Measurements from ENCODE around the gene PRSS33. TPM values are rescaled to one million over a fixed set of nuclear protein-coding genes. Genes with fewer than 3 reads are reported as not detected.

The PRSS33 gene, protein sequence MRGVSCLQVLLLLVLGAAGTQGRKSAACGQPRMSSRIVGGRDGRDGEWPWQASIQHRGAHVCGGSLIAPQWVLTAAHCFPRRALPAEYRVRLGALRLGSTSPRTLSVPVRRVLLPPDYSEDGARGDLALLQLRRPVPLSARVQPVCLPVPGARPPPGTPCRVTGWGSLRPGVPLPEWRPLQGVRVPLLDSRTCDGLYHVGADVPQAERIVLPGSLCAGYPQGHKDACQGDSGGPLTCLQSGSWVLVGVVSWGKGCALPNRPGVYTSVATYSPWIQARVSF
- under 1 TPM in 3 of 4 donors, not detected in 1; 0.18 to 0.80 (median 0.20) TPM for polyA plus RNA-seq (ENCODE audit: insufficient read length in 4 of 4)

DNA sequence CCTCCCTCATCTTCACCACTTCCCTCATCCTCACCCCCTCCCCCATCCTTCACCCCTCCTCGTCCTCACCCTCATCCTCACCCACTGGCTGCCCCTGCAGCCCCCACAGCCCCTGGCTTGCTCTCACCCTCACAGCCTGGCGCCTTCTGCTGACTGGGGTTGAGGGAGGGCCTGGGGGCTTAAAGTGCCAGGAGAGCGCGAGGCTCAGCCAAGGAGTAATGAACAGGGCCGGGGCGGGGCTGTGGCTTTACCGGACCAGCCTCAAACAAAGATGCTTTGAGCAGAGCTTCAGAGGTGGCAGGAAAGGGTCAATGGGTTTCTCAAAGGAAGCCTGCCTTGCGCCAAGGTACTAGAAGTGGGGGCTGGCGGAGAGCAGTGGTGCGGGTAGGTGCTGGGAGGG lies at the start of gene PRSS33:
Gene PRSS33 (minus strand): TSS at position 155 of the 400 bp plus-strand sequence. CDS start 1,013 bp downstream, outside the sequence.
- no peak for DNase-seq (ENCODE audit: low read depth in 4 of 4, low spot score in 3 of 4)

DNA sequence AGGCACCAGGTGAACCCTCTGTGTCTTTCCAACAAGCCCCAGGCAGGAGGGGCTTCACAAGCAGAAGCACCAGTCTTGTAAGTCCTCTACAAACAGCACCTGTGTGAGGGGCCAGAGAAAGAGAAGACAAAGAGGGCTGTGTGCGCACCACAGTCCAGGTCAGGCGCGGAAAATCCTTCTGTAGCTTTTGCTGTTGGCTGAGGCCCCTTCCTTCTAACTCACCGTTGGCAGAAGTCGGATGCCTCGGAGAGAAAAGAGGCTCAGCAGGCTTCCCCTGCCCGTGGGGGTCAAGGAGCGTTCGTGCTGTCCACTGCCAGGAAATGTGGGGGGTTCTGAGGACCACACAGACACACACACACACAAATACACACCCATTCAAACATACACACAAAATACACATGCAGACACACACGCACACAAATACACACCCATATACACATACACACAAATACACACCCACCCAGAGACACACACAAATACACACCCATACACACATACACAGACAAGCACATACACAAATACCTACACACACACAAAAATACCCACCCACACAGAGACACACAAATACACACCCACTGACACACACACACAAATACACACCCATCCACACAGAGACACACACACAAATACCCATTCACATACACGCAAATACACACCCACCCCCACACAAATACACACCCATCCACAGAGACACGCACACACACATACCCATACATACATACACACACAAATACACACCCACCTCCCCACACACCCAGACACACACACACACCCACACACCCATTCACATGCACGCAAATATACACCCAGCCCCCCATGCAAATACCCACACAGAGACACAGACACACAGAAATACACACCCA lies 49.5 kb upstream of the PRSS33 start:
- no peak for DNase-seq (ENCODE audit: low read depth in 4 of 4, low spot score in 3 of 4)

DNA sequence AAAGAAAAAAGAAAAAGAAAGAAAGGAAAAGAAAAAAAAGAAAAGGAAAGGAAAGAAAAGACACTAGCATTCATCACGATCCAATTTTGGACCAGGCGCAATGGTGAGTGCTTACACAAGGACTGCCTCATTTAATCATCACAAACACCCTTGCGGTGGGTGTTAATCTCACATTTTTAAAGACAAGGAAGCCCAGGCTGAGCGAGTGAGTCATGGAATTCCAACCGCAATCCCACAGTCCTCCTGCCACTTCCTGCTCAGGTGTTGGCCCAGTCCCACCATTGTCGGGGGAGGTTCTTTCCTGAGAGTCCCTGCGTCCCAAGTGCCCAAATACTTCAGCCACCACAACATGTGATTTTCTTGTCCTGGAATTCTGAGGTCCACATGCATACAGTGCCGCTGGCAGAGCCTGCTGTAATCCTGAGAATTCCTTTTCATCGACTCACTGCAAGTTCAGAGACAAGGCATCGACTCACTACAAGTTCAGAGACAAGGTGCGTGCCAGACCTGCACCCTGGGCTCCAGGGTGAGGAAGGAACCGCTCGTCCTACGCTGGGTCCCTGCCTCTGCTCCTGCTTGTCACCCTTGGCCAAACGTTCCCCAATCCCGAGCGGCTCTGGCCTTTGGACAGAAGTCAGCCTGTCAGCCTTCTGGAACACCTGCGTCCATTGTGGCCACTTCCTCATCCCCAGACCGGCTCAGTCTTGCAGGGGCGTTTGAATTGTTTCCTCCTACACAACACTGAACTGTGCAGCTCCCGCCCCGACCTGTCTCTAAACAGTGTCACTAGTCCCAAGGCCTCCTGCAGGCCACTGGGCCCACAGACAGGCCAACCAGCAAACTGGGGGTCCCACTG lies 48.5 kb upstream of the PRSS33 start:
- DNase-seq (ENCODE audit: low read depth in 4 of 4, low spot score in 3 of 4): no peak

DNA sequence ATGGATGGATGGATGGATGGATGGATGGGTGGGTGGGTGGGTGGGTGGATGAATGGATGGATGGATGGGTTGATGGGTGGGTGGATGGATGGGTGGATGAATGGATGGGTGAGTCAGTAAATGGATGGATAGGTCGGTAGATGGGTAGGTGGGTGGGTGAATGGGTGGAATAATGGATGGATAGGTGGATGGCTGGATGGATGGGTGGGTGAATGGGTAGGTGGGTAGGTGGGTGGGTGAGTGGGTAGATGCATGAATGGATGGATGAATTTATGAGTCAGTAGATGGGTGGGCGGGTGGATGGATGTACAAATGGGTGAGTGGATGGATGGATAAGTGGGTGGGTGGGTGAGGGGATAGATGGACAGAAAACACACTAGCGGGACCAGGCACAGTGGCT lies 47.6 kb upstream of the PRSS33 start:
- DNase-seq (ENCODE audit: low read depth in 4 of 4, low spot score in 3 of 4): no peak

DNA sequence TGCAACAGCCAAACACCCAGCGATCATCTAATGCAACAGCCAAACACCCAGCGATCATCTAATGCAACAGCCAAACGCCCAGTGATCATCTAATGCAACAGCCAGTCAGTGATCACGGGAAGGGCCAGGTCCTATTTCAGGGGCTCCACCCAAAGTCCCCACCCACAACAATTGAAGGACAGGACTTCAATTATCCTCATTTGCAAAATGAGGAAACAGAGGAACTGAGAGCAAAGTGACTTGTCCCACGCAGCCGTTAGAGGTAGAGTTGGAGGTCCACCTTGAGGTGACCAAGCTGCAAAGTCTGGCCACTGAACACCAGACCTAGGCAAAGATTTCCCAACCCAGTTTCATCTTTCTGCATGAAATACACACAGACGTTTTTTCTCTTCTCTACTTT lies 46.4 kb upstream of the PRSS33 start:
- DNase-seq (ENCODE audit: low read depth in 4 of 4, low spot score in 3 of 4): no peak

DNA sequence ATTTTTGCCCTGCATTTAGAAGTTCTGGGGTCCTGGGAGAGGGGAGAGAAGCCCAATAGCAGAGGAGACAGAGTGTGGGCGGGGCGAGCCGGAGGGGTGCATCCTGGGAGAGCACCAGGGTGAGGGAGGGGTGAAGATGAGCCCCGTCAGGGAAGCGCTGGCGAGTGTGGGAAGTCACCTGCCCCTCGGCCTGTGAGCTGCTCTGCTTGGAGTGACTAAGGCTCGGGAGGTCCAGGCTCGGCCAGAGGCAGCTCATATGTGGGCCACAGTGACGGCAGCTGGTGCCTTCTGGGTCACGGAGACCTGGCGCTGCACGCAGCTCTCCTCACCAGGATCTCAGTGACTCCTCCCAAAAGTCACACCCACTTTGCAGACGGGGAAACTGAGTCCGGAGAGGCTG lies 43.8 kb upstream of the PRSS33 start:
- no peak for DNase-seq (ENCODE audit: low read depth in 4 of 4, low spot score in 3 of 4)

DNA sequence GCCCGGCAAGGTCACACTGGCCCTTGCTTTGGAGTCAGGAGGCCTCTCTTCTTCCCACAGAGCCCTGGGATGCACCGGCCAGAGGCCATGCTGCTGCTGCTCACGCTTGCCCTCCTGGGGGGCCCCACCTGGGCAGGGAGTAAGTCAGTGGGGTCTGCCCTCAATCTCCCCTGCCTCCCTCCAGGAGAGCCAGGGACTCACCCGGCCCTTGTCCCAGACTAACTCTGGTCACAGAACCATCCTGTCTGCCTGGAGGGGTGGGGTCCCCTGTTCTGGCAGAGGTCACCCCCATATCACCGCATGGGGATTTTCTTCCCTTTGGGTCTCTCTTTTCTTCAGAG lies 43.0 kb upstream of the PRSS33 start:
- no peak for DNase-seq (ENCODE audit: low read depth in 4 of 4, low spot score in 3 of 4)

DNA sequence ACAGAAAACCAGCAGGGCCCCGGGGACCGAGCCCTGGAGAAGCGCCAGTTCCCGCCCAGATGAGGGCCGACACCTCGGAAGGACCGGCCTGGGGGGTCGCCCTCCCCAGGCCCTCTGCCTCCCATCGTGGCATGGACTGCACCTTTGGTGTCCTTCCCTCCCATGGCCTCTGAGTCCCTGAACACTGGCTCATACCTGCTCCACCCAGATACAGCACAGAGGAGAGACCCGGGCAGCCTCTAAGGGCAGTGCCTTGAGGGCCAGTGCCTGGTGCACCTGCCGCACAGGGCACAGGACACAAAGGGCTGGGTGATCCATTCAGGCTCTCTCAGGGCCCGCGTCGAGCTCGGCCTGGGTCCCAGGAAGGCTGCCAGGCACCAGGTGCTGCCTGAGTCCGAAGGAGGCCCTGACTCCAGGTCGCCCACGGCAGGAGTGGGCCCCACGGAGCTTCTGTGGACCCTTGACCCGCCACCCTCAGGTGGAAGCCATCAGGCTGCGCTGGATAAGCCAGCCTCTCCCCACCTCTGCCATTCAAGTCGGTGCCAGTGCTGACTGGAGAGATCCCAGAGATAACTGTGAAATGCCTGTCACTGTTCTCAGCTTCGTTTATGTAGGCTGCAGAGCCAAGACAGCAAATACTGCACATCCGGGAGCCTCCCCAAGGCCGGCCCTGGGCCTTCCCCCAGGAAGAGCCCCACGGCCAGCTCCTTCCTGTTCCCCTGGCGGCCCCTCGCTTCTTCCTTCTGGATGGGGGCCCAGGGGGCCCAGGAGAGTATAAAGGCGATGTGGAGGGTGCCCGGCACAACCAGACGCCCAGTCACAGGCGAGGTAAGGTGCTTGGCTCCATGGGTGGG lies 42.4 kb upstream of the PRSS33 start, which contains the start of gene ZG16B:
Gene ZG16B (plus strand): TSS at position 803 of the 854 bp plus-strand sequence. CDS start 139 bp downstream, outside the sequence.
- DNase-seq (ENCODE audit: low read depth in 4 of 4, low spot score in 3 of 4): no peak

DNA sequence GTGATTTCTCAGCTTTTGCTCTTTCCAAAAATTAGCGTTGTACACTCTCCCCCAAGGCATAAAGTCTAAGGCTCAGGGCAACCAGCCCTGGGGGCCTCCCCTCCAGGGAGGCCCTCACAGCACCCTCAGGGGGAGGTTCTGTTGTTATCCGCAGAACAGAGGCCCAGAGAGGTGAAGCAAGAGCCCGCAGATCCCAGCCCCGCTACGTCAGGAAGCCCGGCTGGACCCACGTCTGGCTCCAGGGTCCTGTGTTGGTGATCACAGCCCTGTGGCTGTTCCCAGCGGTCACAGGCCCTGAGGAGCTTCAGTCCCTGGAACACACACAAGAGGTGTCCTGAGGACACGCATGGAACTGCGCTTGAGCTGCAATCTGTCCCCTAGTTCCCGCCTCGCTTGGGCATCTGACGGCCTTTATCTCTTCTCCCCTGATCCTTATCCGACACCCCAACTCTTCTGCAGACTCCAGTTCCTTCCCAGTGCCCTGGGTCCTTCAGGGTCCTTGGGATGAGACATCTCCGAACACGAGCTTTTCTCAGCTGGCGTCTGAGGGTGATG lies 41.6 kb upstream of the PRSS33 start:
- no peak for DNase-seq (ENCODE audit: low read depth in 4 of 4, low spot score in 3 of 4)

DNA sequence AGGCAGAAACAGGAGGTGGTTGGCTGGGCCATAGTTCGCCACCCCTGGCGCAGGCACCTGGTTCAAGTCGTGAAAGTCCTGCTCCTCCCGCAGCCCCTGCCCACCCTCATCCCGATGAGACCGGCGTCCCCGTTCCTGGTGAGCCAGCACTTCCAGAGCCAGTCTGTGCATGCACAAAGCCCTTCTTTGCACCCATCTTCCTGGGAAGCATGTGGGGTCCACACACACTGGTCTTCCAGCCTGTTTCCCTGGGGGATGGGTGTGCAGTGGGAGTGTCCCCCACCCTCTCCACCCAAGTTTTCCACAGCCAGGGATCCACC lies 41.1 kb upstream of the PRSS33 start:
- no peak for DNase-seq (ENCODE audit: low read depth in 4 of 4, low spot score in 3 of 4)

DNA sequence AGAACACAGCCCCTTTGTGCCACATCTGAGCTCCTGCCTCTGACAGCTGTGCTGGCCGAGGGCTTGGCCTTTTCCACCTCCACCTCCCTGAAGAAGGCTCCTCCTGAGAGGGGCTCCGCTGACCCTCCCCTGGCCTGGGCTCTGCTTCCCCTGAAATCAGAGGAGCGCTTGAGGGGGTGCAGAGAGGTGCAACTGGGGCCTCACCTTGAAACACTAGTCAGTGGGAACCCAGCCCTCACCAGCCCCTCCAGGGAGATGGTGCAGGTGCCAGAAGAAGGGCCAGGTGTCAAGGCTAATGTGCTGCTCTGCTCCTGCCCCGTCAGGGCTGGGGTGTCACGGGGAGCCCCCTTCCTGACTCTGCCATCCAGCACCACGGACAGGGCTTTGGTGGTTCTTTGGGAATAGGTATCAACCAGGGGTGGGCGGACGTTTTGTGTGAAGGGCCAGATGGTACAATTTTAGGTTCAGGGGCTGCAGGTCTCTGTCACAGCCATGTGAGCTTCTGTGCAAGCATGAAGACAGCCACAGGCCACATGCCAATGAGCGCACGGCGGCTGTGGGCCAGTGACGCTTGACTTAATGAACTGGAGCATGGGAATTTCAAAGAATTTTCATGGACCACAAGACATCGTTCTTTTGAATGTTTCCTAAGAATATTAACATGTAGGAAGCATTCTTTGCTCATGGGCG lies 40.6 kb upstream of the PRSS33 start:
- DNase-seq (ENCODE audit: low read depth in 4 of 4, low spot score in 3 of 4): no peak

DNA sequence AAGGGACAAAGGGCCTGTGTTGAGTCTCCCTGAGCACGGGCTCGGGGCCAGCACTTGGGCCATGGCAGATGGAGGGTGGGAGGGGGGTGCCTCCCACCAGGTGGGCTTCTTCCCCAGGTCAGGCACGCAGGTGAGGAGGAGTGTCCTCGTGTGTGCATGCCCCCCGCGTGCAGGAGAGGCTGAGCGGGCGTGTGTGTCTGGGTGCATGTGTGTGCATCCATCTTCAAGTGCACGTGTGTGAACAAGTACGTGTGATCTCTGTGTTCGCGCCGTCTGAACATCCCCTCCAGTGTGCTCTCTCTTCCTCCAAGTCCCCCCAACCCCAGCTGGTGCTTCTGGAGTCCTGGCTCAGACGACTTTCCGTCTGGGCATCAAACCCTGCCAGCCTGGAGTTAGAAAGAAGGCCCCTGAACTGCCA lies 40.0 kb upstream of the PRSS33 start:
- DNase-seq (ENCODE audit: low read depth in 4 of 4, low spot score in 3 of 4): no peak

DNA sequence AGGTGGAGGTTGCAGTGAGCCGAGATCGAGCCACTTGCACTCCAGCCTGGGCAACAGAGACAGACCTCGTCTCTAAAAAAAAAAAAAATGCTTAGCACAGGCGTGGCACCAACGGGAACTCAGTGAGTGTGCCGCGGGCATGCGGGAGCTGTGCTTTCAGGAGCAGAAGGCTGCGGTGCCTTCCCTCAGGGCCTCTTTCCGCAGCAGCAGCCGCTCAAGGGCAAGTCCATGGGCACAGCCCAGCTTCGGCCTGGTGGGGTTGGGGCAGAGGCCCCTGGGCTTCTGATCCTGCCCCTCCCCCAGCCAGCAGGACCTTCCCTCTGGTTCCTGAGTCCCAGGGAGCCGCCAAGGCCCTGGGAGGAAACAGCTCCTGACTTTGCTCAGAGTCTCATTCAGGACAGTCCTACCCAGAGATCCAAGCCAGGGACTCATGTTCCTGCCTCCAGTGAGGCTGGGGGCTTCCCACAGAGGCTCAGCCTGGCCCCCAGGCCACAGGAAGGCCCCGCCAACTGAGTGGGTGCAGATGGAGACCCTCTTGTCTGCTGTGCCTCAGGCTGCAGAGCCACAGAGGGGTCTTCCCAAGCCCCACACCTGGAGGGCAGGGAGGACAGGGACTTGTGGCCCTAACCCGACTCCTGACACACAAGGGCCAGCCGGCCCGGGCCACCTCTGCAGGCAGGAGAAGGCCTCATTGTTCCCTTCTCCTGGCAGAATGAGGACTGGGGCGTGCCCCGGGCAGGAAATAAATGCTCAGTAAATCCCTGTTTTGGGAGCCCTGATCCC lies 39.4 kb upstream of the PRSS33 start:
- no peak for DNase-seq (ENCODE audit: low read depth in 4 of 4, low spot score in 3 of 4)

DNA sequence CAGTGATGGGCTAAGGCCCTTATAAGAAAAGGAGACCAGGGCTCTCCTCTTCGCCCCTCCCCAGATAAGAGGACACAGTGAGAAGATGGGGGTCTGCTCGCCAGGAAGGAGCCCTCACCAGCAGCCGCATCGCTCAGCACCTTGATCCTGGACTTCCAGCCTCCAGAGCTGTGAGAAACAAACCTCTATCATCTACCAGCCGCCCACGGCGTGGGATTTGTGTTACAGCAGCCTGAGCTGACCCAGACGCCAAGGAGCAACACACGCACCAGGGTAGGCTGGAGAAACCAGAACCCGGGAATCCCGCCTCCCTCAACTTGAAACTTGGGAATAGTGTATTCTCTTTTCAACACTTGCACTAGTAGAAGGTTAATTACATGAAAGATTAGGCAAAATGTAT lies 38.5 kb upstream of the PRSS33 start:
- DNase-seq (ENCODE audit: low read depth in 4 of 4, low spot score in 3 of 4): no peak

DNA sequence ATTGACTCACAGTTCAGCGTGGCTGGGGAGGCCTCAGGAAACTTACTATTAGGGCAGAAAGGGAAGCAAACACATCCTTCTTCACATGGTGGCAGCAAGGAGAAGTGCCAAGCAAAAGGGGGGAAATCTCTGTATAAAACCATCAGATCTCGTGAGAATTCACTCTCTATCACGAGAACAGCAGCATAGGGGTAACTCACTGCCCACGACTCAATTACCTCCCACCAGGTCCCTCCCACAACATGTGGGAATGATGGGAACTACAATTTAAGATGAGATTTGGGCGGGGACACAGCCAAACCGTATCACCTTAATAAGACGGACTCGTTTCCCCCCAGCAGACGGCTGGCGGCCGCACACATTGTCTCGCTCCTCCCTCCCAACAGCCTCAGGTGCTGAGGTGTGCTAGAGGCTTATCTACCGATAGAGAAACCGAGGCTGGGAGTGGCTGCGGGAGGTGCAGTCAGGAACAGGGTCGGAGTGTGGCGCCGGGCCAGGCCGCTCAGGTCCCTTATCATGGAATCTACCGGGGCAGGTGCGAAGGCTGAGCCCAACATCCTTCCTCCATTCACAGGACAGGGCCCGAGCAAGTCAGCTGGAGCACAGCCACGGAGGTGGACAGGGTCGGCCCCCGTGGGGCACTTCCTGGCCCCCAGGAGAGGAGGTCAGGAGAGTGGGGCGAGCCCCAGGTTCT lies 37.8 kb upstream of the PRSS33 start:
- DNase-seq (ENCODE audit: low read depth in 4 of 4, low spot score in 3 of 4): no peak

DNA sequence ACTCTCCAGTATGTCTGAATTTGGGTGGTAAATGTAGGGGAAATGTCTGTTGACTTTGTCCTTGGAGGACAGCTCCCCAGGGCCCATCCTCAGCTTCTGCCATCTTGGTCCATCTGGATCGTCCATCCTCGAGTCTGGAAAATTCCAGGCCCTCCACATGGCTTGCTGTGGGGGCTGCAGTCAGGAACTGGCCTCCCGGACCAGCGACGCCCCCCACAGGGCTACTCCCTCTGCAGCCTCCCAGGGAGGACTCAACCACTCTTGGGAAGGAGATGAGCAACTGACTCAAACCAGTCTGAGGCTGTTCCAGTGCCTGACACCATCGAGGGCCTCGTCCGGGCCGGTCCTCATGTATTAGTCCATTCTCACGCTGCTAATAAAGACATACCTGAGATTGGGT lies 37.3 kb upstream of the PRSS33 start:
- no peak for DNase-seq (ENCODE audit: low read depth in 4 of 4, low spot score in 3 of 4)

DNA sequence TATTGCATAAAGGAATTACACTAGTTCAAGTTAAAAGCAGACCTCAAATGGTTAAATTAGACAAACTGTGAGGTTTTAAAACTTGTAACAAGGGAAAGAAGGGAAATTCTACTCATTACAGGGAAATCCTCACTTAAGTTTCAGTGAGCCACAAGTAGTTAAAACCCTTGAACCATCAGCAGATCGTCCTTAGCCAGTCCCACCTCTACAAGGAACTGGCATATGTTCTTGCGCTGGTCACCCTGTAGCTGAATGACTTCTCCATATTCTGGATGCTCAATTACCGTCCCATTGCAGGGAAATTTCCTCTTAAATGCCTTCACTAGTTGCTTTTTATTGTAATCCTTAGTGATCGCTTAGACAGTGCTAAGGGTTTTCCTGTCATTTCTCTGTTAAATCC lies 35.1 kb upstream of the PRSS33 start:
- DNase-seq (ENCODE audit: low read depth in 4 of 4, low spot score in 3 of 4): no peak

DNA sequence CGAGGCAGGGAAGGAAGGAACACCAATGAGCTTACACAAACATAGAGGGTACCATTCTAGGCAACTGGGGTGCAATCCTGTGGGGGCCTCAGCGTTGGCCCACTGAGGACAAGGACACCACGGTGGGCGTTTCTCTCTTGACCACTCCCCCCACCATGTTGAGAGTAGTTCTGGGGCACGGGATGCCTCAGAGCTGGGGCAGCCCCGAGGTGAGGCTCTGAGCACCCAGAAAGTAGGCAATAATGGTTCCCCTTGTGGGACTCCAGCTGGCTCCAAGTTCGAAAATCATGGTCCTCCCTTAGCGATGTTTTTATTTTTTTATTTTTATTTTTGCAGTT lies 34.8 kb upstream of the PRSS33 start:
- no peak for DNase-seq (ENCODE audit: low read depth in 4 of 4, low spot score in 3 of 4)
